Stimulated activated CD8-positive, alpha-beta memory T cell treated with anti-CD3 and anti-CD28 coated beads, Interleukin-2, amount 100 ng/mL, for 48 hours (primary cell): Measurements from ENCODE around the gene GNA15.

Experiments used
- DNase-seq, 2 donors: peaks; one replicate each; pipeline ENCODE4 v3.0.0-alpha.2; 2020; ENCODE audit warnings: low read depth in 2 of 2

Gene GNA15

DNA sequence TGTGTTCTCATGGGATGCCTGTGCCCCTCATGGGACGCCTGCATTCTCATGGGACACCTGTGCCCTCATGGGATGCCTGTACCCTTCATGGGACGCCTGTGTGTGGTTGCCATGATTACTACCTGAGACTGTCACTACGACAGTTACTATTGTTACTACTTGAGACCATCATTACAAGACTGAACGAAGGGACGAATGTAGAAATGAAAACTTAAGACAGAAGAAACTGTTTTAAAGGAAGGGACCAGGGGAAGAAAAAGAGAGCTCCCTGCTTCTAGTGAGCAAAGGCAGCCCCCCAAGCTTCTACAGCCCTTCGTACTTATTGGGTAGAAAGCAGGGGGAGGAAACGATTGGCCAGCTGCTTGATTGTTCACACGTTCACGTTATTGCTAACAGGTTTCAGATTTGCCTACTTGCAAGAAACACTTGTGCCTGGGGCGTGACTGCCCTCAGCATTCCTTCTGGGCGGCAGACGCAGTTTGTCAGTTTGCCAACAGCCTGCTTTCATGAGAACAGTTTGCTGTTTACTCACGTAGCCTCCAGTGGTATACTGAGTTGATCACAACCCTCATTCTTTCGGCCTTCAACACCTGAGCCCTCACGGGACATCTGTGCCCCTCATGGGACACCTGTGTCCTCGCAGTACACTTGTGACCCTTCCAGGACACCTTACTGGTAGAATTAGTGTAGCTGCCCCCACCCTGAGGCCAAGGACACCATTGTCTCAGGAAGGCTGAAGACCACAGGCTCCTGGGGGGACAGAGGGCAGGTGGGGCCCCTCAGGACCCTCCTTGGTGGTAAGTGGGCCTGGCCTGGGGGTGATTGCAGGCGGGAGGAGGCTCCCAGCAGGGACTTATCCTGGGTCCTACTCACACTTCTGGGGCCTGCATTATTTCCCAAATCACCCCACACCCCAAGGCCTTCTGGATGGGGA lies 40.2 kb downstream of the GNA15 start:
- DNase-seq, result no peak

DNA sequence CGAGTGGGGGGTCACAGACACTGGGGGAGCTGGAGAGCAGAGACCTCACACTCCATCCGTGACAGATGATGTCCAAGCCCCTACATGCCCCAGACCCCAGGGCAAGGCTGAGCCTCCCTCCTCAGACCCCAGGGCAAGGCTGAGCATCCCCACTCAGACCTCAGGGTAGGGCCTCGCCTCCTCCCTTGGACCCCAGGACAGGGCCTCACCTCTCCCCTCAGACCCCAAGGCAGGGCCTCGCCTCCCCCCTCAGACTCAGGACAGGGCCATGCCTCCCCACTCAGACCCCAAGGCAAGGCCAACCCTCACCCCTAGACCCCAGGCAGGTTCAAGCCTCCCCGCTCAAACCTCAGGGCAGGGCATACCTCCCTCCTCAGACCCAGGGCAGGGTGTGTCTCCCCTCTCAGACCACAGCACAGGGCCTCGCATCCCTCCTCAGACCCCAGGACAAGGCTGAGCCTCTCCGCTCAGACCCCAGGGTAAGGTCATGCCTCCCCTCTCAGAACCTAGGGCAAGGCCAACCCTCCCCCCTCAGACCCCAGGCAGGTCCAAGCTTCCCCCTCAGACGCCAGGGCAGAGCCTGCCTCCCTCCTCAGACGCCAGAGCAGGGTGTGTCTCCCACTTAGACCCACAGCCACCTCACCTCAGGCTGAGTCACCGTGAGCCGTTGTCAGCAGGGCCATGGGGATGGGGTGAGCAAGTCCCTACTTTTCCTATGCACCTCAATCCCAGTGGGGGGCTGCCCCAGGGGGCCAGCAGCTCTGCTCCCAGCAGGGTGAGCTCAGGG lies 41.1 kb downstream of the GNA15 start:
- DNase-seq, result peak; percentile 42 to 55

DNA sequence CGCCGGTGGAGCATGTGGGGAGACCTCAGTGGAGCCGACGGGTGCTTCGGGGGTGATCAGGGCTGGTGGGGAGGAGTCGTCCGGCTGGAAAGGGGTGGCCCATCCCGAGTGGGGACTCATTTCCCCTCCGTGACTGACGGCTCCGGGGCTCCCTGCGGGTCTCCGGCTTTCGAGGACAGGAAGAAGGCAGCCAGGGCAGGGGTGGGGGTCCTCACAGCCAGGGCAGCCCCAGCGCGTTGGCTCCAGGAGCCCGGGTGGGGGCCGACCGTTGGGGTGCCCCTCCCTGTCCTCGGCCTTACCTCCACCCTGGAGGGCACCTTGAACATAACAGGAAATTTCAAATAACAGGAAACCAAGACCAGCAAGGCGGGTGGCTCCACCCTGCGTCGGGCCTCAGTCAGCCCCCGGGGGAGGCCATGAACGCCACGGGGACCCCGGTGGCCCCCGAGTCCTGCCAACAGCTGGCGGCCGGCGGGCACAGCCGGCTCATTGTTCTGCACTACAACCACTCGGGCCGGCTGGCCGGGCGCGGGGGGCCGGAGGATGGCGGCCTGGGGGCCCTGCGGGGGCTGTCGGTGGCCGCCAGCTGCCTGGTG lies 42.6 kb downstream of the GNA15 start, which contains the start of gene S1PR4:
Gene S1PR4 (plus strand): TSS at position 393 of the 596 bp plus-strand sequence. CDS start 24 bp downstream, at position 417.
- peak; percentile 47 to 52 for DNase-seq

DNA sequence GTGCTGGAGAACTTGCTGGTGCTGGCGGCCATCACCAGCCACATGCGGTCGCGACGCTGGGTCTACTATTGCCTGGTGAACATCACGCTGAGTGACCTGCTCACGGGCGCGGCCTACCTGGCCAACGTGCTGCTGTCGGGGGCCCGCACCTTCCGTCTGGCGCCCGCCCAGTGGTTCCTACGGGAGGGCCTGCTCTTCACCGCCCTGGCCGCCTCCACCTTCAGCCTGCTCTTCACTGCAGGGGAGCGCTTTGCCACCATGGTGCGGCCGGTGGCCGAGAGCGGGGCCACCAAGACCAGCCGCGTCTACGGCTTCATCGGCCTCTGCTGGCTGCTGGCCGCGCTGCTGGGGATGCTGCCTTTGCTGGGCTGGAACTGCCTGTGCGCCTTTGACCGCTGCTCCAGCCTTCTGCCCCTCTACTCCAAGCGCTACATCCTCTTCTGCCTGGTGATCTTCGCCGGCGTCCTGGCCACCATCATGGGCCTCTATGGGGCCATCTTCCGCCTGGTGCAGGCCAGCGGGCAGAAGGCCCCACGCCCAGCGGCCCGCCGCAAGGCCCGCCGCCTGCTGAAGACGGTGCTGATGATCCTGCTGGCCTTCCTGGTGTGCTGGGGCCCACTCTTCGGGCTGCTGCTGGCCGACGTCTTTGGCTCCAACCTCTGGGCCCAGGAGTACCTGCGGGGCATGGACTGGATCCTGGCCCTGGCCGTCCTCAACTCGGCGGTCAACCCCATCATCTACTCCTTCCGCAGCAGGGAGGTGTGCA lies 43.3 kb downstream of the GNA15 start:
- DNase-seq, result peak in 1 of 2 donors; percentile 30

DNA sequence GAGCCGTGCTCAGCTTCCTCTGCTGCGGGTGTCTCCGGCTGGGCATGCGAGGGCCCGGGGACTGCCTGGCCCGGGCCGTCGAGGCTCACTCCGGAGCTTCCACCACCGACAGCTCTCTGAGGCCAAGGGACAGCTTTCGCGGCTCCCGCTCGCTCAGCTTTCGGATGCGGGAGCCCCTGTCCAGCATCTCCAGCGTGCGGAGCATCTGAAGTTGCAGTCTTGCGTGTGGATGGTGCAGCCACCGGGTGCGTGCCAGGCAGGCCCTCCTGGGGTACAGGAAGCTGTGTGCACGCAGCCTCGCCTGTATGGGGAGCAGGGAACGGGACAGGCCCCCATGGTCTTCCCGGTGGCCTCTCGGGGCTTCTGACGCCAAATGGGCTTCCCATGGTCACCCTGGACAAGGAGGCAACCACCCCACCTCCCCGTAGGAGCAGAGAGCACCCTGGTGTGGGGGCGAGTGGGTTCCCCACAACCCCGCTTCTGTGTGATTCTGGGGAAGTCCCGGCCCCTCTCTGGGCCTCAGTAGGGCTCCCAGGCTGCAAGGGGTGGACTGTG lies 44.0 kb downstream of the GNA15 start:
- peak in 1 of 2 donors; percentile 32 for DNase-seq

DNA sequence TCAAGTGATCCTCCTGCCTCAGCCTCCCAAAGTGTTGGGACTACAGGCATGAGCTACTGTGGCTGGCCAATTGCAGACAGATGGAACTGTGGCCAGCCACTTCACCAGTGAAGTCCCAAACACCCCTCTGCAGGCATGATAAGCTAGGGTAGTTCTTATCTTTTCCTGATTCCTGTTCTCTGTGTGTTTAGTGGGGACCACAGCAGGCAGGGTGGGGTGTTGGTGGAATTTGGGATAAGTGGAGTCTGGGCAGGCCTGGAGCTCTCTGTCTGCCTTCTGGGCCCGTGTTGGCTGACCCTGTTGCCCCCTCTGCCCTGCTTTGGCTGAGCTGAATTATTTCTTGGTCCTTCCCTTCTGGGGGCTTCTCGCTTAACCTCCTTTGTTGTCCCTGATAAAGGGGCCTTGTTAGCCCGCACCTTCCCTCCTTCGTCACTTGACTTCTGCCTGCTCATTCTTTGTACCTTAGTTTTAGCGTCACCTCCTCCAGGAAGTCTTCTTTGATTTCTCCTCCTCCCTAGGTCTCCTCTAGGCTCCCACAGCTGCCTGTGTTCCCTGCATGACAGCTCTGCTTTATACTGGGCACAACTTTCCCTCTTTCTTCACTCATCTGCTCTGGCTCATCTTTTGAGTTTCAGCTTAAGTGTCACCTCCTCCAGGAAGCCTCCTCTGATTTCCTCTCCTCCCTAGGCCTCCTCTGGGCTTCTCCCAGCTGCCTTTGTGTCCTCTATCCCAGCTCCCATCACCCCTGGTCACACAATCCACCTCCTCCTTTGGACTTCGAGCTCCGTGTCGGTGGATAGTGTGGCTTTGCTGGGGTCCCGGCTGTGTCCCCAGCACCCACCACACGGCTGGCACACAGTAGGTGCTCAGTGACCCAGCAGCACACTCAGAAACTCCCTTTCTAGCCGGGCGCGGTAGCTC lies 48.1 kb downstream of the GNA15 start:
- no peak for DNase-seq

DNA sequence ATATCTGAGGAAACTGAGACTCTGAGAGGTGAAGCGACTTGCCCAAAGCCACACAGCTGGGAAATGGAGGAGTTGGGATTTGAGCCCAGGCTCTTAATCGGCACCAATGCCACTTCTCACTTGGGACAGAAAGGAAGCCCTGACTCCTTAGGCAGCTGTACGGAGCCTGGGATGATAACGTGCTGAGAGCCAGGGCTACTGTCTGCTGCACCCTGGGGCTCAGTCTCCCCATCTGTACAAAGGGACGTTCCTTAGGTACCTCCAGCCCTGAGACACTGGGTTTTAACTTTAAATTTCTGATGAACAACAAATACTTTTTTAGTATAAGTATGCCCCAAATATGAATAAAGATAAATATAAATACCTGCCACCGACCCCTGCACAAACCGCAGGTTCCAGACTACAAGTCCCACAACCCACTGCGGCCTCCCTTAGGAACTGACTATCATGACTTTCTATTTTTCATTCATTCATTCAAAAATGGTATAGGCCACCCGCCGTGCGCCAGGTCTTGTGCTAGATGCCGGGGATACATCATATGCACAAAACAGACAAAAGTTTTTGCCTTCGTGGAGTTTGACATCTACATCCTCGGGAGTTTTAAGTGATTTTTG lies 49.1 kb downstream of the GNA15 start:
- DNase-seq, result peak; percentile 37 to 49

DNA sequence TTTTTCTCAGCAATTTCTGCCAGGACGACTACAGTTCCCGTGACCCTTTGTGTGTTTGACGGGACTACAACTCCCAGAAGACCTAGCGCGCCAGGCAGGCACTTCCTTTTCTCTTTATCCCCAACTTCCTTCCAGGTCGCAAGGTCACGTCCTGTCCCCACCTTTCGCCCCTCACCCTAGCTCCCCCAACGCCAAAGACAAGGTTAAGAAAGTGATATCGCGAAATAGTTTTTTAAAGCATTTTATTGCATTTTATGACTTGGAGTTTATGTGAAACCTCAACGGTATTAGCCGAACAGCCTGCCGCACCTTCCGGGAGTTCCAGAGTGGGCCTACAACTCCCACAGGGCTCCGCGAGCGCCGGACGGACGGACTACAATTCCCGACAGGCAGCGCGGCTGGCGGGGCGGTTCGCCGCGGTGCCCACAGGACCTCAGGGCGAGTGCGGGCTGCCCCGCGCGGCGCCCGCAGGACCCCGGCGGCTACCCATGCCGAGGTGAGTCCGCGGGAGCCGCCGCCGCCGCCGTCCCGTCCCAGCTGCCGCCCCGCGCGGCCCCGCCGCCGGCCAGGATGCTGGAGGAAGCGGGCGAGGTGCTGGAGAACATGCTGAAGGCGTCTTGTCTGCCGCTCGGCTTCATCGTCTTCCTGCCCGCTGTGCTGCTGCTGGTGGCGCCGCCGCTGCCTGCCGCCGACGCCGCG lies 49.8 kb downstream of the GNA15 start, which contains the start of gene NCLN:
Gene NCLN (plus strand): TSS at position 470 of the 699 bp plus-strand sequence. CDS start 101 bp downstream, at position 571.
- peak; percentile 87 to 92 for DNase-seq

DNA sequence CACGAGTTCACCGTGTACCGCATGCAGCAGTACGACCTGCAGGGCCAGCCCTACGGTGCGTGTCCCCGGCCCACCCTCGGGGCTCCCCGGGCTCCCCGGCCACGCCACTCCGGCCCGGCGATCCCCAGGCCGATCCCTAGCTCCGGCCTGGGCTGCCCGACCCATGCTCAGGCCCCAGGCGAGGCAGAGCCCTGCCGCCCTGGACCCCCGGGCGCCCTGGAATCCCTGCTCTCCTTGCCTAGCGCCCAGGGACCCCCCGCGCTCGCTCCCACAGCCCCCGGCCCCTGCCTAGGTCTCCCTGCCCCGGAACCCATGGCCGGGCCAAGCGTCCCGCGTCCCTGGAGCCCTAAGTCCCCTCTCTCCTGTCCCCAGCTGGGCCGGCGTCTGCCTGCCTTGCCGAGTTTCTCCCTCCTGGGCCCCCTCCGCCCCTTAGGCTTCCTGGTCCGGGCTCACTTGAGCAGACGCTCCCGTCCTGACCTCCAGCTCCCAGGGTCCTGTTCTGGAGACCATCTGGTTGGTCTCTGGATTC lies 50.4 kb downstream of the GNA15 start:
- DNase-seq, result peak in 1 of 2 donors; percentile 50

DNA sequence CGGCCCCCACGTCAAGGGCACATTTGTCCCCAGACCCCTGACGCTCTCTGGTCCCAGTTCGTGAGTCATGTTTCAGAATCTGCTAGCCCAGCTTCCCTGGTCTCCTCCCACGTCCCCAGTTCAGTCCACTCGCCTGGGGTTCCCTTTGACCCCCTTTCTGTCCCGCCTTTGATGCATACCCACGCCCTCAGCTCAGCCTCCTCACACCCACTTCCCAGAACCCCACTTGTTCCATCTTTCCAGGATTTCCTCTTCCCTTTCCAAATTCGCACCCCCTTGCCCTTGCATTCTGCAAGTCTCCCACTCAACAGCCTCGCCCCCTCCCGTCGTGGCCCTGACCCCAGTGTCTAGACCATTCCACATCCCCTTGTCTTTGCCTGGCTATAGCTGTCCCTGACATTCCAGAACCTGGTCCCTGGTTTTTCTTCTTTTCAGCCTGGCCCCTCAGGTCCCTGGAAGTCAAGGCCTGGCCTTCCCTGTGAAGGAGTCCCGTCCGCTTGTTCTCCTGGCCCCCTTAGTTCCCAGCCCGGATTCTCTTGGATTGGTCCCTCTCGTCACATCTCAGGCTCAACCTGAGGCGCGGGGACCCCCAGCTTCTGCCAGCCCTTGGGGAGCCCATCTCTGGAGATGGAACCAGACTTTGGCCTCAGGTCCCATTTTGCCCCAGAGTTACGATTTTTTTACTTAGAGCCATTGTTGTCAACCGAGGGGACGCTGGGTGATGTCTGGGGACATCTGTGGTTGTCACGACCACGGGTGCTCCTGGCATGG lies 51.2 kb downstream of the GNA15 start:
- DNase-seq, result no peak

DNA sequence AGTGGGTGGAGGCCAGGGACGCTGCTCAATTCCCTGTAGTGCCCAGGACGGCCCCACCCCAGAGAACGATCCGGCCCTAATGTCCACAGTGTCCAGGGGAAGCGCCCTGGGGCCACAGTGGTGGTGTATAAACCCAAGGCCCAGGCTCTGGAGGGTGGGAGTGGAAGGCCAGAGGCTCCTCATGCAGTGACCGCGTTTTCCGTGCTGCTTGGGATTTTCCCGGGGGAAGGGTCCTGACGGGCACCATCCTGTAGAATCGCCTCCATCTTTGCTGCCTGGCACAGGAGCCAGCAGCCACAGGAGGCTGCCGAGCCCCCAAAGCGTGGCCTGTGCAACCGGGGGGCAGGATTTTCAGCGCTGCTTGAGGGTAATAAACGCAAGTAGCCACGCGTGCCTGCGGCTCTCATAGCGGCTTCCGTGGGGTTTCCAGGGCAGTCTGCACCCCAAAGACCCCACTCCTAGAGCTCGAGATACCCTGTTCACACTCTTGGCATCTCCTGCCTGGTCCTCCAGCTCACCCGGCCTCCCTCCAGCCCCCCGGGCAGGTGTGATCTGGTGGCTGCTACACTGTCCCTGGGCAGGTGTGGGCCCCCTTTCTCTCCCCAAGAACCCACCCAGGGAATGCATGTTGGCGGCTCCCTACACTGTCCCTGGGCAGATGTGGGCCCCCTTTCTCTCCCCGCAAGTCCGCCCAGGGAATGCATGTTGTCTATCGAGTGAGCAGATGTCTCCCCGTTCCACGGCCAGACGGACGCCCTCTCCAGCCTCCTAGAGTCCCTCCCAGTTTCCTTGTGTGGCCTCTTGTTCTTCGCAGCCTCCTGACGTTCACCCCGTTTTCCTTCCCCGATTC lies 52.1 kb downstream of the GNA15 start:
- DNase-seq, result no peak

DNA sequence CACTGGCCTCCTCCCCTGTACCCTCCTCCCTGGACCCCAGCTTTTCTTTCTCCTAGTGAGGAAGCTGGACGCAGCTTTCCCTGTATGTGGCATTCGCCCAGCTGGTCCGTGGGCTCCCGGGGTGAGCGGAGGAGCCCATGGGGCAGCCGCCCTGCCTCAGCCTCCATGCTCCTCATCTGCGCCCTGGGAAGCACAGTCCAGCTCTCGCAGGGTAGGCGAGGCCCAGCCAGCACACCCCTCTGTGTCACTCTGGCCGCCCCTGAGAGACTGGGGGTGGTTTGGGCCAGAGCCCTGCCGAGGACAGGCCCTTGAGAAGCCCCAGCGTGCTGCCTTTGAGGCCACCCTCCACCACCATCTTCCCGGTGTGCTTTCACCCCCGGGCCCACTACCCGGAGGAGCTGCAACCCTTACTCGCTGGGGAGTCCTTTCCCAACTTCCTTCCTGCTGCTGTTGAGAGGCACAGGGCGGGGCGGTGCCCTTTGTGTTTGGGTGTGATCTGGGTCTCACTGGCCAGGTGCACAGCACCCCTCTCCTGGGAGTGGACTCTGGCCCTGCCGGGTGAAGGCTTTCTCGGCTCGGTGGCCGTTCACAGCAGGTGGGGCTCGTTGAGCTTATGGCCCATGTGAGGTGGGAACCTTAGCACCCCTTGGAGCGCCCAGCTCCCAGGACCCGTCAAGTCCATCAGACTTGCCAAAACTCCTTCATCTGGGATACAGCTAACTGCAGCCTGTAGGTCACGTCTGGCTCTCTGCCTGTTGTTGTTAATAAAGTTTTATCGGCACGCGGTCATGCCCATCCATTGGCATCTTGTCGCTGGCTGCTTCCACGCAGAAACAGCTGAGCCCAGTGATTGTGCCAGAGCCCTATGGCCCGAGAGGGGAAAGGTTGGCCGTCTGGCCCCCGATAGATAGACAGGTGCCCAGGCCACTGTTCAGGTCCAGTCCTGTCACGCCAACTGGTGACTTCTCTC lies 53.1 kb downstream of the GNA15 start:
- DNase-seq, result no peak

DNA sequence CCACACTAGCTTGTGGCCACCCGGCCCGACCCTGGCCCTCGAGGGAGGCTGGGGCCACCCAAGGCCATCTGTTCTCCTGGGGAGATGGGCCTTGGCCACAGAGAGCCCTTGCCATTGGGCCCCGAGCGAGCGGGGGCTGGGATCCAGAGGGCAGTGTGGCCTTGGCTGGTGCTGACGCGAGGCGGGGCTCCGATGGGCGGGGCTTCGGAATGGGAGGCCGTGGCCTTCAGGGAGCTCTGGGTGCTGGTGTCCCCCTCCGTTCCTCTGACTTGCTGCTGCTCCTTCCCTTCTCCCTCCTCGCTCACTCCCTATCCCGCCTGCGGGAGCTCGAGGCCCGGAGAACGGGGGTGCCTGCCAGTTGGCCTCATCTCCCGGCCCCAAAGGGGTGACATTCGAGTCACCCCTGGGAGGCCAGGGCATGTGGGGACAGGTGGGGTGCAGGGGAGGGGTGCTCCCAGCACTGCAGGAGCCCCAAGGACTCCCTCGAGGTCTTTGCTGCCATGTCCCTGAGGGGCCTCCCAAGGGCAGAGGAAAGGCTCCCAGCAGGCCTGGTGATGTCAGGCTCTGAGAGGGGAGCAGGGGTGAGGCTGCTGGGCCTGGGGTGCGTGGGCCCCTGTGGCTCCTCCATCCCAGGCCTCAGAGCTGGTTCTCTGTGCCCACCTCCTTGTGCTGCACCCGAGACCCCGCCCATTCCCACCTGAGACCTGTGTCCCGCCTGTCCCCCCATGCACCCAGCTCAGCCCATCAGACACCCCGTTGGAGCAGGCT lies 54.1 kb downstream of the GNA15 start:
- no peak for DNase-seq

DNA sequence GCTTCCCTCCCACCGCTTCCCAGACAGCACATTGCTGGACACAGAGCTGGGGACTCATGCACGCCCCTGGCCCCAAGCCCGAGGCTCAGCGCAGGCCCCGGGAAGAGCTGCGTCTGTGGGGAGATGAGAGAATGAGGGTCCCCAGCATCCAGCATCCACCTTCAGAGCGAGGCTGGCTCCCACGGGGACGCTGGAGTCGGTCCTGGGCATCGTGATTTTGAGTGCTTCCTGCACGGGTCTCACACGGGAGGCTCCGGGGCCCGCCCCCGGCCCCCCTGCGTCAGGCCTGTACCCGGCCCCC lies 54.6 kb downstream of the GNA15 start:
- no peak for DNase-seq
